ENCODE measurements around the gene ERC2.

The ERC2 gene

DNA sequence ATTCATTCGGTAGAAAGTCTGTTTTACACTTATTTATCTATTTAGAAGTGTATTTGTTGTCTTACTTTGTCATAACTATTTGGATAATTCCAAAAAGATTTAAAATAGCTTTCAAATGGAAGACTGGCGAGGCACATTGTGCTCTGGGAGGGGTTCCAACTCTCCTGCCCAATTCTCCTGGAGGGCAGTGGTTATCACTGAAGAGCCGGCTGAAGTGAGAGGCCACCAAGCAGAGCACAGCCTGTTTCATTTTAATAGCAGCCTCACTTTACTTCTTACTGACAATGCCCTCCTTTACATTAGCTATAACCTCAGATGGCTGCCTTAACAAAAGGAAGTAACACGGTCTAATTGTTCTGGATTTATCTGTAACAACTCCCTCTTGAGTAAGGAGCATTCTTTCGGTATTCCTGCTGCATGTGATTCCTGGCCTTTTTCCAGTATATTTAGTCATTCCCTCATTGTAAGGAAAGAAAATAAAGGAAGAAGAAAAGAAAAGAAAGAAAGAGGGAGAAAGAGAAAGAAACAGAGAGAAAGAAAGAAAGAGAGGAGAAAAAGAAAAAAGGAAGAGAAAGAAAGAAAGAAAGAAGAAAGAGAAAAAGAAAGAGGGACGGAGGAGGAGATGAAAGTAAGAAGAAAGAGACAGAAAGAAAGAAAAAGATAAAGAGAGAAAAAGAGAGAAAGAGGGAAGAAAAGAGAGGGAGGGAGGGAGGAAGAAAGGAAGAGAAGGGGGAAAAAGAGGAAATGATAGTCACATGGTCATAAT is 641.4 kb downstream of the ERC2 start:
- Mint-ChIP-seq H3K4me1 (ENCODE audit: low read depth in 2 of 2) (no peaks in the 10 kb centered on the region), H3K4me3 (no peak overlapping the region), H3K27ac (no peak overlapping the region), H3K27me3 (no peaks in the 10 kb centered on the region), H3K9me3 (peaks cover 0 to 6% of the 10 kb centered on the region in 2 donors), H3K36me3 (ENCODE audit: insufficient read depth) (no peaks in the 10 kb centered on the region)
- ATAC-seq (replicated peaks) (no peak), DNase-seq (no peak)

DNA sequence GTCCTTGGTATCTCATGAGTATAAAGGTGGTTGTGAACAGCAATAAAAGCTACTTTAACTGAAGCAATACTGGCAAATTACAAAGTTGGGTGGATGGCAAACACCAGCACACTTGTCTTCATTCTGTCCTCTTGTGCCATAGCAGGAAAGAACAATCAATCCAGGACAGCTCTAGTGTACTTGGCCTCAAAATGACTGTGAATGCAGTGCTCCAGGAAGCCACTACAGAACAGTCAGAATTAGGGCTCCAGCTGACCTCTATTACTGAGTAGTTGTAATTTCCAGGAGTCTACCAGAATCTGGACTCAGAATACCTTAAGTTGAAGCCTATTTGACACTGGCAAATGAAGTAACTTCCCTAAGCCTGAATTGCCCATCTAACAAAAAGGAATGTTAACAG is 642.2 kb downstream of the ERC2 start:
- Mint-ChIP-seq H3K9me3 (peaks cover 0 to 6% of the 10 kb centered on the region in 2 donors), H3K4me3 (no peak overlapping the region), H3K4me1 (ENCODE audit: low read depth in 2 of 2) (no peaks in the 10 kb centered on the region), H3K27me3 (no peaks in the 10 kb centered on the region), H3K36me3 (ENCODE audit: insufficient read depth) (no peaks in the 10 kb centered on the region), H3K27ac (no peak overlapping the region)
- DNase-seq (no peak), ATAC-seq (replicated peaks) (no peak)

- Mint-ChIP-seq H3K4me1 (ENCODE audit: low read depth in 2 of 2) (no peaks in the 10 kb centered on the region), H3K27ac (no peak overlapping the region), H3K27me3 (no peaks in the 10 kb centered on the region), H3K9me3 (peaks cover 6% of the 10 kb centered on the region in 2 donors), H3K36me3 (ENCODE audit: insufficient read depth) (no peaks in the 10 kb centered on the region), H3K4me3 (no peak overlapping the region)
- ATAC-seq (replicated peaks) (no peak), DNase-seq (no peak)
Measured at GRCh38 chr3:55824406-55824805, 643.9 kb downstream of the ERC2 start.

DNA sequence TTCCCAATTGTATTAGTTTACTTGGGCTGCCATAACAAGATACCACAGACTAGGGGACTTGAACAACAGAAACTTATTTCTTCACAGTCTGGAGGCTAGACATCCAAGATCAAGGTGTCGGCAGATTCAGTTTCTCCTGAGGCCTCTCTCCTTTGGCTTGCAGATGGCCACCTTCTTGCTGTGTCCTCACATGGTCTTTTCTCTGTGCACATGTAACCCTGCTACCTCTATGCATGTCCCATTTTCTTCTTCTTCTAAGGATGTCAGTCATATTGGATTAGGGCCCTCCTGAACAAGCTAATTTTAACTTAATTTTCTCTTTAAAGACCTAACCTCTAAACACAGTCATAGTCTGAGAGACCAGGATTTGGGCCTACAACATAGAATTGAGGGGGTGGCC is 644.4 kb downstream of the ERC2 start:
- Mint-ChIP-seq H3K9me3 (peaks cover 6% of the 10 kb centered on the region in 2 donors), H3K4me1 (ENCODE audit: low read depth in 2 of 2) (no peaks in the 10 kb centered on the region), H3K27ac (no peak overlapping the region), H3K27me3 (no peaks in the 10 kb centered on the region), H3K4me3 (no peak overlapping the region), H3K36me3 (ENCODE audit: insufficient read depth) (no peaks in the 10 kb centered on the region)
- ATAC-seq (replicated peaks) (no peak), DNase-seq (no peak)

DNA sequence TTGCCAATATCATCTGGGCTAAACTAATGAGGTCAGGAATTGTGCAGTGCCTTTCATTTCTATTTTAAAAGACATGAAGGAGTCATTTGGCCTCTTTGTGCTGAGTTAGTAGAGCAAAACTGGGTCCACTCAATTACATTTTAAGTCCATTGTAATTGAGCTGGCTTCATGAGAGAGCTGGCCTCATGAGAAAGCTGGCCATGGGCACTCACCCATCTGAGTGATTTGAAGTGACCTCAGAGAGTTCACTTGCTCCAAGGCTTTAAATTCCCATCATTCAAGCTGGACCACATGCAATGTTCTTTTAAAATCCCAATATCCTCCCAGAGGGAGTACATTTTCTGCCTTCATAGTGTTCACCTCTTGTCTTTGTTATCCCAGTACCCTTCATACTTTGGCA is 645.3 kb downstream of the ERC2 start:
- ATAC-seq (replicated peaks) = no peak
- no peak overlapping the region for H3K4me3 Mint-ChIP-seq

DNA sequence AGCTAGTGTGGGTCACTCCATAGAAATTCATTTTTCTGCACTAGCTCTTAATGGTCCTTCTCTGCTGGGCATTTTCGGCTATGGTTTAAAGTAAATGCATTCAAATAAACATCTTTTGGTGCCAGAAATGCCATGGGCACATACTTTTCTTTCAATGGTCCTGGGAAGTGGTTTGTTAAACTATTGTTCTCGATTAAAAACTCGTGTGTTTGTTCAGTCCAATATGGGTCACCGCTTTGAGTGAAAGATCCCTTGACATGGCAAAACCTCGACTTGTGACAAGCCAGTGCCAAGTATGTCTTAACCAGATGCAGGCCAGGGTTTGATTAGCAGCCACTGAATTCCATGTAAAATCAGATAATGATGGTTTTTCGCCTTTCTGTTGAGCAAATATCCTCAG is 649.3 kb downstream of the ERC2 start:
- DNase-seq (no peak), ATAC-seq (replicated peaks) (no peak)
- H3K27me3 Mint-ChIP-seq = no peaks in the 10 kb centered on the region

More for the DNA sequence above, 645.3 kb downstream of the ERC2 start:
- Mint-ChIP-seq H3K4me1 (ENCODE audit: low read depth in 2 of 2) (no peaks in the 10 kb centered on the region), H3K27me3 (no peaks in the 10 kb centered on the region), H3K9me3 (peaks cover 6% of the 10 kb centered on the region in 2 donors), H3K27ac (no peak overlapping the region), H3K36me3 (ENCODE audit: insufficient read depth) (no peaks in the 10 kb centered on the region)
- no peak for DNase-seq

DNA sequence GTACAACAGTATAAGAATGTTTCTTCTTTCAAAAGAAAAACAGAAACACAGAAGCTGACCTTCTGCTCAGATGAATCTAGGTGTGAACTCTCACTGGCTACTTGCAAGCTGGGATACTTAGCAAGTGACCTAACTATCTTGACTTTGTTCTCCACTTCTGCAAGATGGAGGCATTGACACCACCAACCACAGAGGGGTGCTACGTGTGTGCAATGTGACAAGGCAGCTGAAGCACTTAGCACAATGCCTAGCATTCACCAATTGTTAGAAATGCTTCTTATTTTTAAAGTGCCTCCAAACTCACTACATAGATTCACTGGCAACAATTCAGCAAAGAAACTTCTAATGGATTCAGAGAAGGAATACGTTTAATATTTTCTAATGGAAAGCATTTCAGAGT is 649.8 kb downstream of the ERC2 start:
- Mint-ChIP-seq H3K36me3 (ENCODE audit: insufficient read depth) (no peaks in the 10 kb centered on the region), H3K4me1 (ENCODE audit: low read depth in 2 of 2) (no peaks in the 10 kb centered on the region), H3K9me3 (peaks cover 3 to 16% of the 10 kb centered on the region in 2 donors), H3K27ac (no peak overlapping the region), H3K27me3 (no peaks in the 10 kb centered on the region), H3K4me3 (no peak overlapping the region)
- ATAC-seq (replicated peaks) (no peak), DNase-seq (no peak)

More for the DNA sequence above, 649.3 kb downstream of the ERC2 start:
- H3K4me3 Mint-ChIP-seq = no peak overlapping the region
- peaks cover 3 to 16% of the 10 kb centered on the region in 2 donors for H3K9me3 Mint-ChIP-seq
- H3K4me1 Mint-ChIP-seq (ENCODE audit: low read depth in 2 of 2) = no peaks in the 10 kb centered on the region
- no peak overlapping the region for H3K27ac Mint-ChIP-seq
- no peaks in the 10 kb centered on the region for H3K36me3 Mint-ChIP-seq (ENCODE audit: insufficient read depth)

- no peaks in the 10 kb centered on the region for H3K27me3 Mint-ChIP-seq
- no peak for ATAC-seq (replicated peaks)
- peaks cover 1 to 16% of the 10 kb centered on the region in 2 donors for H3K9me3 Mint-ChIP-seq
- H3K36me3 Mint-ChIP-seq (ENCODE audit: insufficient read depth) = no peaks in the 10 kb centered on the region
- H3K4me1 Mint-ChIP-seq (ENCODE audit: low read depth in 2 of 2) = no peaks in the 10 kb centered on the region
- no peak overlapping the region for H3K27ac Mint-ChIP-seq
- DNase-seq = no peak
- no peak overlapping the region for H3K4me3 Mint-ChIP-seq
Measured at GRCh38 chr3:55816794-55817576, 651.3 kb downstream of the ERC2 start.

DNA sequence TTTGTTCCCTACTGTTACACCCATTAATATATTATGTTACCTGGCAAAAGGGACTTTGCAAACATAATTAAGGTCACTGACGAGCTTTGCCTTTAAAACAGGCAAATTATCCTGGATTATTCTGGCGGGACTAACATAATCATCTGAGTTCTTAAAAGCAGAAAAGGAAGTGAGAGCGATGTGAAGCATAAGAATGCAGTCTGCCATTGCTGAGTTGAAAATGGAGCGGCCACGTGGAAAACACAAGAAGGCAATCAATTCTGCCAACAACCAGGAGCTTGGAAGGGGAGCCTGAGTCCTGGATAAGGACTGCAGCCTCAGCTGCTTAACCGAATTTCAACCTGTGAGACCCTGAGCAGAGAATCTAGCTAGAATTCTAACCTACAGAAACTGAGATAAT is 653.0 kb downstream of the ERC2 start:
- H3K27me3 Mint-ChIP-seq = no peaks in the 10 kb centered on the region
- H3K27ac Mint-ChIP-seq = no peak overlapping the region
- peaks cover 1 to 11% of the 10 kb centered on the region in 2 donors for H3K9me3 Mint-ChIP-seq
- no peaks in the 10 kb centered on the region for H3K36me3 Mint-ChIP-seq (ENCODE audit: insufficient read depth)
- ATAC-seq (replicated peaks) = no peak
- H3K4me1 Mint-ChIP-seq (ENCODE audit: low read depth in 2 of 2) = no peaks in the 10 kb centered on the region
- H3K4me3 Mint-ChIP-seq = no peak overlapping the region
- no peak for DNase-seq

DNA sequence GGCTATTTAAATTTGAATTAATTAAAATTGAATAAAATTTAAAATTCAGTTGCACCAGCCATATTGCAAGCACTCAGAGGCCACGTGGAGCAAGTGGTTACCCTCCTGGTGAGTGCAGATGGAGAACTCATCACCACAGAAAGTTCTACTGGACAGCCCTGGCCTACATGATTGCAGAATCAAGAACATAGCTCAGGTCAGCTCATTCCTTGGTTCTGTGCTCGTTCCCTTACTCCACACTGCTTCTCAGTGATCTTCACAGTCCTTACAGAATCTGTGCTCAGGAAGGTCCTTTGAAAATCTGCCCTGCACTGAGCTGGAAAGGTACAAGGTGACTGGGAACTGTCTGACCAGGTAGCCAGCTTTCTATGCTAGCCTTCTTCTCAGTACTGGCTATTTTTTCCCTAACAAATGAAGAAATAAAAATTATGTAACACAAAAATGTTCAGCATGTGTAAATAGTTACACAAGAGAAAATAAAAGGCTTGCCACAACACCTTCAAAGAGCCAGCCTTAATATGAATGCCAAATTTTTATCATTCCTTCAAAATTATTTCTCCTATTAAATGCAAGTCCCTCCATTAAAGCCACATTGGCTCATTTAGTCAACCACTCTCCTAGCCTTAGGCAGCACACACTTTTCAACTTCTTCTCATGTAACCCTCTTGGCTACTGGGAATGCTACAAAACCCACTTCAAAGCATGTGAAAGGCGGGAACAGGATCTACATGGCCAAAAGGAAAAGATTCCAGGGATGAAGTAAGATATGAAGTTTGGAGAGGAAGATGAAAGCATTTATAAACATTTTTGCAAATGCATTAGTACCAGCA is 654.8 kb downstream of the ERC2 start:
- no peaks in the 10 kb centered on the region for H3K27me3 Mint-ChIP-seq
- DNase-seq (no peak), ATAC-seq (replicated peaks) (no peak)
- peaks cover 1 to 10% of the 10 kb centered on the region in 2 donors for H3K9me3 Mint-ChIP-seq
- H3K36me3 Mint-ChIP-seq (ENCODE audit: insufficient read depth) = no peaks in the 10 kb centered on the region
- no peak overlapping the region for H3K27ac Mint-ChIP-seq
- no peak overlapping the region for H3K4me3 Mint-ChIP-seq
- no peaks in the 10 kb centered on the region for H3K4me1 Mint-ChIP-seq (ENCODE audit: low read depth in 2 of 2)

- H3K9me3 Mint-ChIP-seq = peaks cover 1 to 10% of the 10 kb centered on the region in 2 donors
- DNase-seq (no peak), ATAC-seq (replicated peaks) (no peak)
- no peaks in the 10 kb centered on the region for H3K27me3 Mint-ChIP-seq
- H3K4me1 Mint-ChIP-seq (ENCODE audit: low read depth in 2 of 2) = no peaks in the 10 kb centered on the region
- H3K4me3 Mint-ChIP-seq = no peak overlapping the region
- no peak overlapping the region for H3K27ac Mint-ChIP-seq
- no peaks in the 10 kb centered on the region for H3K36me3 Mint-ChIP-seq (ENCODE audit: insufficient read depth)
Measured at GRCh38 chr3:55812394-55813013, 655.8 kb downstream of the ERC2 start.

DNA sequence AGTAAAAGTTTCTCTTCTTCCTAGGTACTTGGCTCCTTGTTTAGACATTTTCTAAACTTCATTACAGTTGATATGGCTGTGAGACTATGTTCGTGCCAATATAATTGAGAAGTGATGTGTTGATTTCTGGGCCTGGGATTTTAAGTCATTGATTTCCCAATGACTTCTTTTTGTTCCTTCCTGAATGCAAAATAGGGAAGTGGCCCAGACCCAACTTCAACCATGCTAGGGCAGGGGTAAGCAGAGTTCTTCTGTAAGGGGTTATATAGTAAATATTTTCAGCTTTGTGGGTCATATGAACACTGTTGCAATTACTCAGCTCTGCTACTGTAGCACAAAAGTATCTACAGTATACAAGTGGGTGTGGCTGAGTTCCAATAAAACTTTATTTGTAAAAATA is 661.1 kb downstream of the ERC2 start:
- H3K4me1 Mint-ChIP-seq (ENCODE audit: low read depth in 2 of 2) = no peaks in the 10 kb centered on the region
- H3K27ac Mint-ChIP-seq = no peak overlapping the region
- H3K27me3 Mint-ChIP-seq = no peaks in the 10 kb centered on the region
- no peaks in the 10 kb centered on the region for H3K36me3 Mint-ChIP-seq (ENCODE audit: insufficient read depth)
- DNase-seq (no peak), ATAC-seq (replicated peaks) (no peak)
- no peak overlapping the region for H3K4me3 Mint-ChIP-seq
- peaks cover 3 to 14% of the 10 kb centered on the region in 2 donors for H3K9me3 Mint-ChIP-seq

GRCh38 chr3:55805169-55805568 is 663.1 kb downstream of the ERC2 start:
- no peak overlapping the region for H3K27ac Mint-ChIP-seq
- ATAC-seq (replicated peaks) = no peak
- H3K4me1 Mint-ChIP-seq (ENCODE audit: low read depth in 2 of 2) = no peaks in the 10 kb centered on the region
- peaks cover 3 to 21% of the 10 kb centered on the region in 2 donors for H3K9me3 Mint-ChIP-seq
- no peak for DNase-seq
- no peak overlapping the region for H3K4me3 Mint-ChIP-seq
- no peaks in the 10 kb centered on the region for H3K36me3 Mint-ChIP-seq (ENCODE audit: insufficient read depth)
- no peaks in the 10 kb centered on the region for H3K27me3 Mint-ChIP-seq
